Mononuclear cell (primary cell): Measurements from ENCODE around the gene ARL13A. TPM values are rescaled to one million over a fixed set of nuclear protein-coding genes. Genes with fewer than 3 reads are reported as not detected.

Source experiments
- H3K27me3 ChIP-seq: 2 replicates; pipeline ENCODE4 v1.6.0; 2011; ENCODE audit warnings: low read length, control low read depth; ENCODE audit not compliant: insufficient read depth
- H3K4me1 ChIP-seq: 2 replicates; pipeline ENCODE4 v1.5.1; 2011; ENCODE audit warnings: mild to moderate bottlenecking, low read length, control low read depth; ENCODE audit not compliant: insufficient read depth
- H3K4me3 ChIP-seq: 2 replicates; pipeline ENCODE4 v1.5.1; 2011; ENCODE audit warnings: mild to moderate bottlenecking, low read length, moderate library complexity
- H3K9me3 ChIP-seq: 2 replicates; pipeline ENCODE4 v1.5.1; 2011; ENCODE audit warnings: low read depth, mild to moderate bottlenecking, control low read depth, low read length
- total RNA-seq: library from RNA; depleted of rRNA; stranded (reverse); fragments of >200 nt; gene quantifications from one replicate; pipeline ENCODE4 v1.2.3, GENCODE V29; 2012

ARL13A gene
- not detected for total RNA-seq

DNA sequence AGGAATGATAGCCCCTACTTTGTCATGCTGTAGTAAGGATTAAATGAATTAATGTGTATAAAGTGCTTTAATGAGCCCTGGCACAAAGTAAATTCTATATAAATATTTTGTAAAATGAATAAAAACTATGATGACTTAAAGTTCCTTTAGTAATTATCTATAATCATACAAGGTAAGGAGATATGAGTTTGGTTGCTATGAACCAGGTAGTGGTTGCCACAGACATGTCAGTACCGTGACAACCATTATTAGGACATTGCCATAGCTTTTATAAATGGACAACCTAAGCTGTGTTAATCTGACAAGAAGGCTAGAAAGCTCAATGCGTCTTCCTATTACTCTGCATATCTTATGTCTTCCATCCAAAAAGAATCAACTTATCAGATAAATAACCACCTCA, at the start of gene ARL13A:
TSS of gene ARL13A (plus strand) at position 301 of the 400 bp plus-strand sequence. CDS start 3,982 bp downstream, outside the sequence.
- Histone ChIP-seq H3K27me3 (no peaks in the 10 kb centered on the region), H3K4me3 (no peak within 1 kb of the TSS), H3K9me3 (no peaks in the 10 kb centered on the region), H3K4me1 (no peaks in the 10 kb centered on the region)

GRCh38 chrX:100924375-100924774, 45.1 kb upstream of the ARL13A start:
- Histone ChIP-seq H3K4me1 (no peaks in the 10 kb centered on the region), H3K27me3 (no peaks in the 10 kb centered on the region), H3K4me3 (no peak overlapping the region), H3K9me3 (no peaks in the 10 kb centered on the region)

- H3K9me3 ChIP-seq: no peaks in the 10 kb centered on the region
- no peaks in the 10 kb centered on the region for H3K27me3 ChIP-seq
- no peaks in the 10 kb centered on the region for H3K4me1 ChIP-seq
- no peak overlapping the region for H3K4me3 ChIP-seq
Observed at GRCh38 chrX:100926453-100926852, 43.1 kb upstream of the ARL13A start.

DNA sequence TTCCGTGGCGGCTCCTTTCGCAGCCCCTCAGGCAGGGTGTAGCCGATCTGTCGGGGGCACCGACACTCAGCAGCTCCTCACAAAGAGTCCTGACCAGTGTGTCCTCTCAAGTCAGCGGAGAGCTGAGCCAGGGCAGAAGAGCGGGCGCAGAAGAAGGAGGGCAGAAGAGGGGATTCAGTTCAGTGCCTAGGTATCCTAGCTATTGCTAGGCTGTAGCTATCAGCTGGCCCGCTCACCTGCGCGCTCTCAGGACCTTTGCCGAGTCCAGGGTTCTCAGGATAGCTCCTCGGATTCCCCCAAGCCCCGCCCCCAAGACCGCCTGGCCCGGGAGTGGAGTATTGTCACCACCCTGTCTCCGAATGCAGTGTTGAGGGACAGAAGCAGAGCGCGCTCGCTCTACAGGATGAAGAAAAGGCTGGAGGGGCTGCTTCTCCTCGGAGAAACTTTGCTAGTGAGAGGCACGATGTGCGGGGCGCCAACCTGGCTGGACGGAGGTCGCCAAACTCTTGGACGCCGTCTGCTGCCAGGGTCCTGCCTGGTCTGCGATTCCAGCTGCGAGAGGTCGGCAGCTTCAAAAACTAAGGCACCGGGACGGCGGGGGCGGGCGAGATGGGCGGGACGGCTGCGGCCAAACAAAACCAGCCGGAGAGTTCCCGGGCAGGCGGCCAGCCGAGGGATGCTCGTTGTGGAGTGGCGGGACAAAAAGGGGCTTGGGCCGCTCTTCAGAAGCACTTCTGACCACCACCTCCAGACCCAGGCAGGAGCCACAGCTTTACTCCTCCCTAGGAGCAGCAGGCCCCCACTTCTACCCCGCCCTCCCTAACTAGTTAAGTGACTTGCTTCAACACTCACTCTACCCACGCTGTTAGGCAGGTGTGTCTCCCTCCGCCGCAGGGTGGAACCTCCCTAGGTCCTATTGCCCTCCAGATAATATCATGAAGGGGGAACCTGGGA, 40.6 kb upstream of the ARL13A start, which contains the start of gene XKRX:
TSS of gene XKRX (minus strand) at position 258 of the 954 bp plus-strand sequence. CDS start 613 bp downstream, outside the sequence.
- H3K27me3 ChIP-seq: no peaks in the 10 kb centered on the region
- H3K4me1 ChIP-seq: no peaks in the 10 kb centered on the region
- H3K9me3 ChIP-seq: no peaks in the 10 kb centered on the region
- H3K4me3 ChIP-seq: peak within 1 kb of the TSS; percentile 32

DNA sequence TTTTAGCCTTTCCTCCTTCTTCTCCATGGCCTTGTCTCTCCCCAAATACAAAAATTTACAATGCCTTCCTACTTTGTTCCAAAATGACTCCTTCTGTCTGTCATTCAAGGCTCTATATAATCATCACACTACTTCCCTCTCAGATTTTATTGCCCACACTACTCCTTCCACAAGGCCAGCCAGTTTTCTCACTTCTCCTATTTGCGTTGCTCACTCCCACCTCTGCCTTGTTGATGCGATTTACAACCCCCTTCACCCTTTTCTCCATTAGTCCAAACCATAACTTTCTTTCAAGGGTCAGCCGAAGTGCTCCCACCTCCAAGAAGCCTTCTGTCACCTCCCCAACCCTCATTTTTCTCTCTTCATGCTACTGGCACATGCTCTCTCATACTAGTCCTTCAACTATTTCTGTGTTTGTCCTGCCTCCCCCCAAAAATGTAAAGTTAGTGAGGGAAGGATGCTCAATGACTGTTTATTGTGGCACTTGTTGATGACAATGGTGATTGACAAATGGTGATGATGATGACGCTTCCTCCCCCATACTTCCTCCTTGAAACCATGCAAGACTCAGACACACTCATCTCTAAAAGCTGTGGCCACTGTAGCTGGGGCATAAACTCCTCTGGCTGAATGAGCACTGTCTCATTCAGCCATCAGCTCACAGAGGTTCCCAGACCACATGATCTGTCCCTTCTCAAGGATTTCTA, 38.1 kb upstream of the ARL13A start:
- Histone ChIP-seq H3K9me3 (no peaks in the 10 kb centered on the region), H3K27me3 (no peaks in the 10 kb centered on the region), H3K4me1 (no peaks in the 10 kb centered on the region), H3K4me3 (no peak overlapping the region)

DNA sequence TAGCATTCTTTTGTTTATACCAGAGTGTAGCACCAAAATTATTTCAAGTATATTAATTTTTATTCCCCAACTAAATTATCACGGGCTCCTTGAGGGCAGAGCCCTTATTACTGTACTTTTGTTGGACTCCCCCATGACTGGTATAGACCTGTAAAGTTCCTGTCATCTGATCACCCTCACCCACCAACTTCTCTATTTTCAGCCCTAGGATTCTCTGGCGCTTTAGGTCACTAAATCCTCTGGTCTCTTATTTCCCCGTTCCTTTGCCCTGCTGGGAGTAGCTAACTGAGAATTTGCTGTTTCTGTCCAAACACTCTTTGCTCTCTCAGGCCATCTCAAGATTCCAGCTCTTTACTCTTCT, 37.6 kb upstream of the ARL13A start:
- H3K4me3 ChIP-seq: no peak overlapping the region
- no peaks in the 10 kb centered on the region for H3K27me3 ChIP-seq
- H3K9me3 ChIP-seq: no peaks in the 10 kb centered on the region
- H3K4me1 ChIP-seq: no peaks in the 10 kb centered on the region

DNA sequence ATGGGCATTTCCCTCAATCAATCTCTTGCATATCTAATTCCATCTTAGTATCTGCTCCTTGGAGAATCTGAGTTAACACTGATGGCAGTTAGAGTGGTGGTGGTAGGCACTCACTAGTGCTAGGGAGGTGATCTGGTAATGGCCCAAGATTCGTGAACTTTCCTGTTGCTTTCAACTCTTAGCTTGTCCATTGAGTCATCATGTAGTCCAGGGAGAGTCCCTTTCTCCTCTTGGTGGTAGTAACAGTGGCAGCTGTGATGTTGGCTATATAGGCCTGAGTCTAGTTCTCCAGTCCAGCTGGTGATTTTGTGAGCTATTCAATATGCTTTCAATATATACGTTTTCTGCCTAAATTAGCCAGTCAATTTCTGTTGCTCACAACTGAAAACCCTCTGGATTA, 33.7 kb upstream of the ARL13A start:
- H3K4me3 ChIP-seq: no peak overlapping the region
- H3K9me3 ChIP-seq: no peaks in the 10 kb centered on the region
- no peaks in the 10 kb centered on the region for H3K27me3 ChIP-seq
- no peaks in the 10 kb centered on the region for H3K4me1 ChIP-seq

GRCh38 chrX:100939333-100939732, 30.2 kb upstream of the ARL13A start:
- H3K4me3 ChIP-seq: no peak overlapping the region
- no peaks in the 10 kb centered on the region for H3K27me3 ChIP-seq
- H3K4me1 ChIP-seq: no peaks in the 10 kb centered on the region
- no peaks in the 10 kb centered on the region for H3K9me3 ChIP-seq

DNA sequence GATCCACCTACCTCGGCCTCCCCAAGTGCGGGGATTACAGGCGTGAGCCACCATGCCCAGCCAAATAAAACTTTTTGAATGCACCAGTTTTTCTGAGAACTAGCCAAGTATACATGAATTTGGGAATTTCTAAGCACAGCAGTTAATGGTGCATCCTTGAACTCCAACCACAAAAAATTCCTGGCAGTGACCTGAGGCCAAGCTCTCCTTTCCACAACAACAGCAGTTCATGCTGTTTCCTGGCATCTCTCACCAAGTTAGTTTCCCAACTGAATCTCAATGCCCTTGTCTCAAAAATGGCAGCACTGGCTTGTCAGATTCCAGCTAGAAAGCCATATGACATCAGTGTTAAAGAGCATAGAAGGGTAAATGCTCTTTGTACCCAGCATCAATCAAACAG, 24.9 kb upstream of the ARL13A start:
- Histone ChIP-seq H3K9me3 (no peaks in the 10 kb centered on the region), H3K27me3 (no peaks in the 10 kb centered on the region), H3K4me1 (no peaks in the 10 kb centered on the region), H3K4me3 (no peak overlapping the region)

GRCh38 chrX:100946299-100946927, 23.1 kb upstream of the ARL13A start:
- Histone ChIP-seq H3K9me3 (no peaks in the 10 kb centered on the region), H3K4me1 (no peaks in the 10 kb centered on the region), H3K27me3 (no peaks in the 10 kb centered on the region), H3K4me3 (no peak overlapping the region)

GRCh38 chrX:100948557-100948956, 21.0 kb upstream of the ARL13A start:
- Histone ChIP-seq H3K9me3 (no peaks in the 10 kb centered on the region), H3K4me1 (no peaks in the 10 kb centered on the region), H3K4me3 (no peak overlapping the region), H3K27me3 (no peaks in the 10 kb centered on the region)

GRCh38 chrX:100962811-100963210, 6.7 kb upstream of the ARL13A start:
- Histone ChIP-seq H3K9me3 (no peaks in the 10 kb centered on the region), H3K4me3 (no peak overlapping the region), H3K27me3 (no peaks in the 10 kb centered on the region), H3K4me1 (no peaks in the 10 kb centered on the region)

DNA sequence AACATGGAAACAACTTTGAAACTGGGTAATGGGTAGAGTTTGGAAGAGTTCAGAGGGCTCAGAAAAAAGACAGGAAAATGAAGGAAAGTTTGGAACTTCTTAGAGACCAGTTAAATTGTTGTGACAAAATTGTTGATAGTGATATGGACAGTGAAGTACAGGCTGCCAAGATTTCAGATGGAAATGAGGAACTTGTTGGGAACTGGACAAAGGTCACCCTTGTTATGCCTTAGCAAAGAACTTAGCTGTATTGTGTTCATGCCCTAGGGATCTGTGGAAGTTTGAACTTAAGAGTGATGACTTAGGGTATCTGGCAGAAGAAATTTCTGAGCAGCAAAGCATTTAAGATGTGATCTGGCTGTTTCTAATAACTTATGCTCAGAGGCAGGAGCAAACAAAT, 5.1 kb upstream of the ARL13A start:
- no peaks in the 10 kb centered on the region for H3K27me3 ChIP-seq
- H3K4me1 ChIP-seq: no peaks in the 10 kb centered on the region
- no peak overlapping the region for H3K4me3 ChIP-seq
- H3K9me3 ChIP-seq: no peaks in the 10 kb centered on the region

DNA sequence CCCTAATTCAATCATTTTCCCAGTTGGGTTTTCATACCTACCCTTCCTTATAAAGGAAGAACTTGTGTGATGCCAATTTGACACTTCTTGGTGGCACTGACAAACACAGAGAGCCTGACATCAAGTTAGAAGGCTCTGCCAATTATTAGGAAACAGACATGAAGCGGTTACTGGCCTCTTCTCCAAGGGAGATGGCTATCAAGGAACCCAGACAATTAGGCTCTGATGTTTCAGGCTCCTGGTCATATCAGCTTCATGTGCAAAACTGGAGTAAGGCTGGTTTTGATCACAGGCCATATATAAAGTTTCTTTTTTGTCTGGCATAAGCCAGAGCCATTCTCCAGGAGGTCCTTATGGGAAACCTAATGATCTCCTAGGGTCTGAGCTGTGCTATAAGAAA, 428 bp downstream of the ARL13A start:
- no peaks in the 10 kb centered on the region for H3K27me3 ChIP-seq
- no peak overlapping the region for H3K4me3 ChIP-seq
- H3K9me3 ChIP-seq: no peaks in the 10 kb centered on the region
- no peaks in the 10 kb centered on the region for H3K4me1 ChIP-seq

DNA sequence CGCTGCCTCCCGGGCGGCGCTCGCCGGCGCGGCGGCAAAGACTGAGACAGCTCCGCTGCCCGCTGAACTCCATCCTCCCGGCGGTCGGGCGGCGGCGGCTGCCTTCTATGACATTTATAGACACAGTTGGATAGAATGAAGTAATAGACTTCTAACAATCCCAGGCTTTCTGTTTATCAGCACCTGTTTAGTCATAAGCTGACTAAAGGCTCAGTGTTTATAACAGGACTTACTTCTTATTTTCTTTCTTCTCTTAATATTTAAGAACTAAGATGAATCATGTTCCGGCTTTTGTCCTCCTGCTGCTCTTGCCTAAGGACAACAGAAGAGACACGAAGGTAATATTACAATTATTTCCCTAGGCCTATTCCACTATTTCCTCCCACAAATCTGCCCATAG, 3.9 kb downstream of the ARL13A start:
- no peak overlapping the region for H3K4me3 ChIP-seq
- no peaks in the 10 kb centered on the region for H3K9me3 ChIP-seq
- H3K27me3 ChIP-seq: no peaks in the 10 kb centered on the region
- no peaks in the 10 kb centered on the region for H3K4me1 ChIP-seq
